Ascending aorta (tissue), 2 donors: ENCODE measurements around the gene MGLL. TPM values are rescaled to one million over a fixed set of nuclear protein-coding genes. Genes with fewer than 3 reads are reported as not detected.

Experiments
- DNase-seq, 2 donors: peaks; one replicate each; pipeline ENCODE4 v3.0.0-alpha.2; 2019; ENCODE audit warnings: low spot score in 2 of 2
- H3K27ac ChIP-seq, 2 donors: fragments of 200-600 bp; sonication (generic); one replicate each; pipeline ENCODE4 v1.5.1; 2016 to 2017; ENCODE audit warnings: mild to moderate bottlenecking in 1 of 2
- H3K27me3 ChIP-seq: fragments of 200-600 bp; sonication (generic); one replicate; pipeline ENCODE4 v1.5.1; 2017
- H3K36me3 ChIP-seq, 2 donors: fragments of 200-600 bp; sonication (generic); one replicate each; pipeline ENCODE4 v1.5.1; 2016
- H3K4me1 ChIP-seq, 2 donors: fragments of 200-600 bp; sonication (generic); one replicate each; pipeline ENCODE4 v1.5.1; 2016 to 2017; ENCODE audit warnings: mild to moderate bottlenecking in 1 of 2
- H3K4me3 ChIP-seq, 2 donors: fragments of 200-600 bp; sonication (generic); one replicate each; pipeline ENCODE4 v1.5.1; 2016 to 2017; ENCODE audit warnings: mild to moderate bottlenecking in 1 of 2
- H3K9me3 ChIP-seq, 2 donors: fragments of 200-600 bp; sonication (generic); one replicate each; pipeline ENCODE4 v1.5.1; 2016
- CTCF ChIP-seq, 3 experiments: fragments of 200-600 bp in 2 of 3; fragments of 450-650 bp in 1 of 3; sonication (generic) in 2 of 3; IDR thresholded peaks; one replicate each; pipeline ENCODE4 v1.5.1; 2016 to 2019; ENCODE audit warnings: antibody characterized with exemption in 3 of 3, mild to moderate bottlenecking in 1 of 3, moderate library complexity in 1 of 3
- intact Hi-C: fragments of 100-400 bp; cut with DNase I; formaldehyde crosslinking; loops from one replicate; pipeline ENCODE4 v1.15.1; 2023
- total RNA-seq: library from RNA; depleted of rRNA; stranded (reverse); fragments of >200 nt; gene quantifications from one replicate; pipeline ENCODE4 v1.1.0, GENCODE V29; 2016

Gene MGLL
- total RNA-seq, 1 donor from 2014 or later: 101 TPM

GRCh38 chr3:127768346-127769008 lies 53.8 kb downstream of the MGLL start:
- TF ChIP-seq CTCF (IDR thresholded peaks at IDR 0.05): no peak
- no peaks in the 10 kb centered on the region for H3K36me3 ChIP-seq
- intact Hi-C loops: no loop called here
- H3K9me3 ChIP-seq: peaks cover 8 to 11% of the 10 kb centered on the region in 2 donors
- H3K27ac ChIP-seq: peak overlapping the region; percentile 65 to 80
- peaks cover 0 to 7% of the 10 kb centered on the region in 2 donors for H3K4me1 ChIP-seq
- DNase-seq: peak in 1 of 2 donors; percentile 80
- H3K27me3 ChIP-seq: no peaks in the 10 kb centered on the region
- H3K4me3 ChIP-seq: no peak overlapping the region

GRCh38 chr3:127767126-127767525 lies 55.2 kb downstream of the MGLL start:
- H3K4me3 ChIP-seq: no peak overlapping the region
- no peak for DNase-seq
- peaks cover 3 to 16% of the 10 kb centered on the region in 2 donors for H3K4me1 ChIP-seq
- no peak for TF ChIP-seq CTCF (IDR thresholded peaks at IDR 0.05)
- no peak overlapping the region for H3K27ac ChIP-seq
- H3K9me3 ChIP-seq: peaks cover 8 to 11% of the 10 kb centered on the region in 2 donors
- H3K36me3 ChIP-seq: no peaks in the 10 kb centered on the region
- no peaks in the 10 kb centered on the region for H3K27me3 ChIP-seq
- intact Hi-C loops: no loop called here

GRCh38 chr3:127765735-127766134 lies 56.6 kb downstream of the MGLL start:
- Histone ChIP-seq H3K27ac (no peak overlapping the region), H3K36me3 (no peaks in the 10 kb centered on the region), H3K4me1 (peaks cover 9 to 28% of the 10 kb centered on the region in 2 donors), H3K27me3 (no peaks in the 10 kb centered on the region), H3K4me3 (no peak overlapping the region), H3K9me3 (peaks cover 8 to 11% of the 10 kb centered on the region in 2 donors)
- no peak for DNase-seq
- intact Hi-C loops: no loop called here
- no peak for TF ChIP-seq CTCF (IDR thresholded peaks at IDR 0.05)

- Histone ChIP-seq H3K36me3 (no peaks in the 10 kb centered on the region), H3K27me3 (no peaks in the 10 kb centered on the region), H3K4me1 (peaks cover 9 to 28% of the 10 kb centered on the region in 2 donors), H3K27ac (no peak overlapping the region), H3K9me3 (peaks cover 8 to 11% of the 10 kb centered on the region in 2 donors), H3K4me3 (no peak overlapping the region)
- DNase-seq: no peak
- intact Hi-C loops: loop anchor here (5.0 kb wide), 1 partner anchor 57 kb away; the partner anchor contains the start of gene MGLL
- no peak for TF ChIP-seq CTCF (IDR thresholded peaks at IDR 0.05)
These were observed 57.4 kb downstream of the MGLL start for GRCh38 chr3:127764841-127765362.

- Histone ChIP-seq H3K9me3 (peaks cover 8 to 11% of the 10 kb centered on the region in 2 donors), H3K36me3 (no peaks in the 10 kb centered on the region), H3K4me1 (peaks cover 9 to 28% of the 10 kb centered on the region in 2 donors), H3K4me3 (no peak overlapping the region), H3K27ac (no peak overlapping the region), H3K27me3 (no peaks in the 10 kb centered on the region)
- DNase-seq: no peak
- intact Hi-C loops: loop anchor here (5.0 kb wide), 1 partner anchor 58 kb away; the partner anchor contains the start of gene MGLL
- no peak for TF ChIP-seq CTCF (IDR thresholded peaks at IDR 0.05)
These were observed 58.0 kb downstream of the MGLL start for GRCh38 chr3:127764301-127764700.
